HG02852 (cell line): ENCODE measurements around the gene AQR.
"Not testable (repeated sequence)": the region's sequence is repeated elsewhere in the genome, so short reads cannot be mapped to it uniquely, and the experiment has no call there.

ENCODE experiments used
- ATAC-seq: cut with Tn5 transposase; IDR thresholded peaks from one replicate; pipeline ENCODE4 v1.9.1; 2021; ENCODE audit warnings: mild to moderate bottlenecking, moderate library complexity; ENCODE audit not compliant: unreplicated experiment

AQR gene

DNA sequence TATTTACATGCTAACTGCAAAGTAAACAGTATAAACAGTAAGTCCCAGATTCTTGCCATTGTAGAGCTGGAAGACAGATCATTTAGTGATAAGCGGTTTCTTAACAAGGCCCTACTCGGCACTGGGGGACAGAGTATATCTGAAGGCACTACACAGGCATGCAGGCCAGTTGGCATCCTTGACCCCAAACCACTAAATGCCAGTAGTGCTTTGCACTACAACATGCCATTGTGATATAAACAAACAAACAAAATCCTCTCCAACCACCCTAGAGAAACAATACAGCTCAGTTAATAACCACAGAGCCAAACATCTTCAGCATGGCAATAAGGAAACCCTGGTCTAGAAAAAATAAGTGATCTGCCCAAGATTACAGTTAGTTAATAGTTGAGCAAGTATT is 5.3 kb downstream of the AQR start:
- no peak for ATAC-seq

DNA sequence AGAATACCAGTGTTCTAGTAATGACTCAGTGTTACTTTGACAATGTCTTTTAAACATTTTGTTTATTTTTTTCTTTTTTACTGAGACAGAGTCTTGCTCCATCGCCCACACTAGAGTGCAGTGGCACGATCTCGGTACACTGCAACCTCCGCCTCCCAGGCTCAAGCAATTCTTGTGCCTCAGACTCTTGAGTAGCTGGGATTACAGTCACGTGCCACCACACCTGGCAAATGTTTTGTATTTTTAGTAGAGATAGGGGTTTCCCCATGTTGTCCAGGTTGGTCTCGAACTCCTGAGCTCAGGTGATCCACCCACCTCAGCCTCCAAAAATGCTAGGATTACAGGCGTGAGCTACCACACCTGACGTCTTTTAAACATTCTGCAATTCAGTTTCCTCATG is 15.7 kb downstream of the AQR start:
- ATAC-seq, result no peak

DNA sequence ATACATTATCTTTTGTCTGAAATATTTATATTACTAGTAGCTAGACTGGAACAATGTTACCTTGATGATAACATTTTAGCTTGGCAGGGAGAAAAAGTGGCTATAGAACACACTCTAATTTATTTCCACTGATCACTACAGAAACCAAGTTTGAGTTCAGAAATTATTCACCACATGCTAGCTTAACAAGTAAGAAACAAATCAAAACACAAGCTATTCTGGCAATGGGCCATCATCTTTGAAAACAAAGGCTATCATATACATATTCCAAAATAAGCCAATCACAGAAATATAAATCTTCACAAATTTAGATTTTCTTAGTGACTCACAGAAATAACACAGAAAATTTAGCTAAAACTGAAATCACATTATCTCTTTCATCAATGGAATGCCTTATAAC is 17.1 kb downstream of the AQR start:
- ATAC-seq, result no peak

DNA sequence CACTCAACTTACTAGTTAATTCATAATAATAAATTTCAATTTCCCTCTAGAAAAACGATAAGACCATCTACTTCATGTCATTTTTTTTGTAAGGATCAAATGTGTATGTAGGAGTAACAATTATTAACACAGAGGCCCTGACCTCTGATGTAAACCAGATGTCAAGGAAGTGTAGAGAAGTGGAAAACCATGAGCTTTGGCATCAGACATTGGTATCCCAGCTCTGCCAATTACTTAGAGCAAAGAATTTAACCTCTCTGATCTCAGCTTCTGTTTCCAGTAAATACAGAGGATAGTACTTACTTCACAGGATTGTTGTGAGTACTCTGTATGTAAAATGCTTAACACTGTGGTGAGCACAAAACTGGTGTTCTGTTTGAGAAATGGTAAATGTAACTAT is 17.5 kb downstream of the AQR start:
- ATAC-seq, result no peak

DNA sequence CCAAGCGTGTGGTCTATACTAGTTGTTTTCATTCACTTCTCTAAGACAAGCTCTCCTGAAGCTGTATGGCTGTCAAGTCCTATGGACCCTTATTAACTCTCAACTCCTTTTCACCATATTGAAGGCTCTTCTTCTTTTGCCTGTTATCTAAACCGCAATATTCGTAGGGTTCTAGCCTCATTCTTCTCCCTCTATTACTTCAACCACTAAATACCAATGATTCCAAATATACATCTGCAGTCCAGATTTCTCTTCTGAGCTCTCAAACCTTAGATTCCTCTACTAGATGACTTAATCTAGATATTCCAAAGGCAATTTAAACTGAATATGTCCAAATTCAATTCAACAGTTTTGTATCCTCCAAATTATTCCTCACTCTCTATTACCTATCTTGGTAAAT is 24.6 kb downstream of the AQR start:
- no peak for ATAC-seq

DNA sequence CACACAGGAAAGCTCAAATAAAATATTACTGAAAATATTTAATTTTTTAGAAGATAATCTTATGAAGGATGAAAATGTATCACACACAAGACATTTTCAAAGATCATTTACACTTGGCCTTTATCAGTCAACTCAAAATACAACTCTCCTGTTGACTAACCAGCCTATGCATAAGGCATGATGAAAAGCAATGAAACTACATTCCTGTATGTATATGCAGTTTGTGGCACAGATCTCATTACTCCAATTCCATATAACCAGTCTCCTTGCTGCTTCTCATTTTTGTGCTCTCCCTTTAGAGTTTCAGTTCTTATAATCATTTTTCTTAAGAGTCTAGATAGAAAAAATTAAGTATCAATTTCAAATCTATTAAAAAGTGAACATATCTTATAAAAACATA is 25.8 kb downstream of the AQR start:
- no peak for ATAC-seq

DNA sequence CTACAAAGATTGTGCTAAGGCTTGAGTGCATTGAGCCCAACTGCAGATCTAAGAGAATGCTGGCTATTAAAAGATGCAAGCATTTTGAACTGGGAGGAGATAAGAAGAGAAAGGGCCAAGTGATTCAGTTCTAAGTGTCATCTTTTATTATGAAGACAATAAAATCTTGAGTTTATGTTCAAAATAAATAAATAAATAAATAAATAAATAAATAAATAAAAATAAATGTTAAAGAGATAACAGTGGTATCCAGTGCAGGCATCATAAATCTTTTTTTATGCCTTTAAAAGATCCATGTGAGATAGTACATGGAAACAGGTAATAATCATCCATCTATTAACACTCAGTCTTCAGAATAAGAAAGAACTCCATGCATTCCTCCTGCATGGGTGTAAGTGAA is 26.3 kb downstream of the AQR start:
- not testable (repeated sequence) for ATAC-seq

DNA sequence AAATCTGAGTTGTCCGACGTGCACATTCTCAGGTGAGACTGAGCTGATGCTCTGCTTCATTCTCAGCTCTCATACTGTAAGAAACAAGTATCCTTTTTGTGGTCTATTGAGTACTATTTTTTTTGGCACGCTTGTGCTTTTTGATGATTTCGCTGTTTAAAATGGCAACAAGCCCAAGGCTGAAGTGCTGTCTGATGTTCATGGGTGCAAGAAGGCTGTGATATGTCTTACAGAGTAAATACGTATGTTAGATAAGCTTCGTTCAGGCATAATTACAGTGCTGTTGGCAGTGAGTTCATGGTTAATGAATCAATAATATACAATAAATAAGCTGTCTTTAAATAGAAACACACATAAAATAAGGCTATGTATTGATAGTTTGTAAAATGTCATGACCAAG is 27.2 kb downstream of the AQR start:
- ATAC-seq, result no peak

DNA sequence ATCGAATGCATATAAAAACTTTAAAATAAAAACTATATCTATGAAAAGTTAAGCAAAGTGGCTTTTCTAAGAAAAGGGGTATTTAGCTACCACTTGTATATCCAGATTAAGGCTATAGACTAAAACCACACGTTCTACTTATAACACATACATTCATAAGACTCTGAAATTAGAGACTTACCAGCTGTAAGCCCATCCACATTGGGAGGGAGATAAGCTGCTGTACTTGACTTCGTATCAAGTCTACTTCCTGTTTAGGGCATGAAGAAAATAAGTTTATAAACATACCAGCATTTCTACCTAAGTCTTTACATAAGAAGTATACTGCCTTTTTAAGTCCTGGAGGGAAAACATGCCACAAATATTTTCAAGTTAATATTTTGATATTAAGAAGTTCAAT is 27.7 kb downstream of the AQR start:
- ATAC-seq, result no peak

DNA sequence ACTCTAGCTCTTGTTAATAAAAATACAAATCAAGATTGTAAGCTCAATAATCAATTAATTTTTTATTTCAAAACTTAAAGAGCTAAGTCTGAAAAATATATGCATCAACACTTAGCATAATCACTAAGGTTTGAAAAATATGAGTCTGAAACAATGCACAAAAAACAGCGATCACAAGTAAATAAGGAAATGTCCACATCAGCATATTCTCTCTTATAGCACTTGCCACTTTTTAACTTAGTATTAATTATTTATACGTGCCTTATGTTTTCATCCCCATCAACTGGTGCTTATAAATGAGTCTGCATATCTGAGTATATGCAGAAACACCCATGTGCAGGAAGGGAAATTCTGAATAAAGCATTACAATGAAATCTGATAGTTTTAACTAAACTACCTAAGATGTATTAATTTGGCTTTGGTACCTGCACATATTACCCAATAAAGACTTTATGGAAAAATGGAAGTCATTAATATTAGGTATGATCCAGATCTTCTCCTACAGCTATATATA is 28.3 kb downstream of the AQR start:
- ATAC-seq, result no peak

DNA sequence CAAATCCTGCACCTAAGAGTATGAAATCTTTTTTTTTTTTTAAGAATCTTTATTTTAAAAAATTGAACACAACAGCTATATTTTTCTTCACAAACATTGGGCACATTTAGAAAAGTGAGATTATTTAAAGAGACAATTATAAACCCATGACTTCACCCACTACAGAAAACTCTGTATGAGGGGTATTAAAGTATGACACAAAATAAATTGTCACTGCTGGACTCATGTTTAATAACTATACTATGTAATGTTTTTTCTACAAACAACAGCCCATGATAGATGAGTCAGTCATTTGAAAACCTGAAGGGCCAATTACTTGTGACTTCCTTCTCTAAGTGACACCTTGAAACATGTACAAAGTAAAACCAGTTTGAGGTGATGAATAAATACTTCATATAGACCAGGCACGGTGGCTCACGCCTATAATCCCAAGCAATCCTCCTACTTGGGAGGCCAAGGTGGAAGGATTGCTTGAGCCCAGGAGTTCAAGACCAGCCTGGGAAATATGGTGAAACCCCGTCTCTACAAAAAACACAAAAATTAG is 36.0 kb downstream of the AQR start:
- ATAC-seq, result no peak

DNA sequence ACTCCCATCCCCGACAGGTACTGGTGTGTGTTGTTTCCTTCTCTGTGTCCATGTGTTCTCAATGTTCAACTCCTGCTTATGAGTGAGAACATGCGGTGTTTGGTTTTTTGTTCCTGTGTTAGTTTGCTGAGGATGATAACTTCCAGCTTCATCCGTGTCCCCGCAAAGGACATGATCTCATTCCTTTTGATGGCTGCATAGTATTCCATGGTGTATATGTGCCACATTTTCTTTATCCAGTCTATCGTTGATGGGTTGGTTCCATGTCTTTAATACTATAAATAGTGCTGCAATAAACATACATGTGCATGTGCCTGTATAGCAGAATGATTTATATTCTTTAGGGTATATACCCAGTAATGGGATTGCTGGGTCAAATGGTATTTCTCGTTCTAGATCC is 41.2 kb downstream of the AQR start:
- ATAC-seq, result not testable (repeated sequence)

DNA sequence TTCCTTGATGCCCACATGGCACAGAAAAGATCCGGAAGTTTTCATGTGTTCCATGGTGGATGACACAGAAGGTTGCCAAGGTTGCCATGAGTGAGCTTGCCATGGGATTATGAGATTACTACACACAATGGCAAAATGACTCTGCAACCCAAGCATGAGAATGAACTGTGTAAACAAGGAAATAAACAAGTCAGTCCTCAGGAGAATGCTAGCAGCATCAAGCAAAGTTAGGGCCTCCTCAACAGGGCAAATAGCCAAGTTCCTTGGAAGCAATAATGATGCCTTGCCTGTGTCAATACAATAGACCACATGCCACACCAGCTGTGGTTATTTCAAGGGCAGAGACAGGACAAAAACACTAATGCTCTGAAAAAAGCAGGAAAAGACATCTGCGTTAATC is 41.8 kb downstream of the AQR start:
- no peak for ATAC-seq

DNA sequence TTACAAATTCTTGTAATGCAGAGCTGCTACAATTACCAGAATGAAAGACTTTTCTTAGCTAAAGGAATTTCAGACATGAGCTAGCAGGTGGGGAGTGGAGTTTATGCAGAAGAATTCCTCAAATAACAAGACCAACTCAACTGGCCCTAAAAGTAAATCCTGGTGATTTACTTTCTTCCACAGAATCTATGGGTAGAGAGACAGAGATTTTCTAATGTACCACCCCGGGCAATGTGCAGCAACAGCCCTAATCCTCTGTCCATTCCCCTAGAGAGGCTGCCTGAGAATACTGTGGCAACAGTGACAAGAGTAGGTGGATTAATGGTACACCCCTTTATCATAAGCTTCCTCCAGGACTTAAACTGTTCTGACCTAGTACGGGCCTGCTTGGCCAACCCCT is 55.2 kb downstream of the AQR start:
- no peak for ATAC-seq

DNA sequence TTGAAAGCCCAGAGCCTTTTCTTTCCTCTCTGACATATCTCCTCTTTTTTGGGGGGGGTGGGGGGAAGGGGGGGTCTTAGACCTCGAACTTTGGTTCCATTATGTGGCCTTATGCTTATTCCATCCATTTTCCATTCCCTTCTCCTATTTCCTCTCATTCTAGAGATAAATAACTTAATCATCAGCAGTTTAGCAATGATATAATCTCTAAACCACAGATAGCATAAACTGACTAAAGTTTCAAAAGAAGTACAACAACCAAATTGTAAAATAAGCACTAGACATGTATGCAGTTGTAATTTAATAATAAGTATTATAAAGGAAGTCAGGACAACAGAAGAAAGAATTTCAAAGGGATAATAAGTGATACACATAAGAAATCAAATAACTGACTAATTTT is 64.5 kb downstream of the AQR start:
- no peak for ATAC-seq

DNA sequence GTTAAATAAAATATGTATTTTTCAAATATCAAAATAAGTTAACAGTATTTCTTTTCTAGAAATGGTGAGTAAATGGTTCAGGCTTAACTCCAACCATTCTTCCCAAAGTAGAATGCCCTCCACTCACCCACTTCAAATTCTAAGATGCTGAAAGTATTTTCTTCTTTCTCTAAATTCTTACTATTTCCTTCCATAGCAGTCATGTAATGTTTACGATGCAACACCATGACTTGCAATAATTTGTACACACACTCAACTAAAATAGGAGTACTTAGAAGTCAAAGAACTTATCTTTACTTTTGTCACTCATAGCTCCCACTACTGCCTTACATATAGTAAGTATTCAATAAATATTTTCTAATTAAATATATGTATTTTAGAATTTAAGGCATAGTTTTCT is 65.0 kb downstream of the AQR start:
- ATAC-seq, result no peak

DNA sequence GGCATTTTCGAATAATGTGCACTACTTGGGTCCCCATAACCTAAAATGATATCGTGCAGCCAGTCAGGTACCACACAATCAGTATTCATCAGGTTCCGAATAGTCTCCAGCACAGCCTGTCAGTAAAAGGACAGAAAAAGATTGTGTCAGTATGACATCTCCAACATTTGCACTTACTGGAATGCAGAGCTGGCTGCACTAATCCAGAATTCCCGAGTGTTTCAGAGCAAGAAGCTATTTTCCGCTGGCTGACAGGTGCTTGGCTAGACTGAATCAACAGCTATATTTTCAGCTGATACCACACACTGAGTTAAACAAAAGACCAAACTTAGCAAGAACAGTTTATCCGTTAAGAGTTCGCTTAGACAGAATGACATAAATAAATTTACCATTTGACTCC is 68.8 kb downstream of the AQR start:
- ATAC-seq, result no peak

DNA sequence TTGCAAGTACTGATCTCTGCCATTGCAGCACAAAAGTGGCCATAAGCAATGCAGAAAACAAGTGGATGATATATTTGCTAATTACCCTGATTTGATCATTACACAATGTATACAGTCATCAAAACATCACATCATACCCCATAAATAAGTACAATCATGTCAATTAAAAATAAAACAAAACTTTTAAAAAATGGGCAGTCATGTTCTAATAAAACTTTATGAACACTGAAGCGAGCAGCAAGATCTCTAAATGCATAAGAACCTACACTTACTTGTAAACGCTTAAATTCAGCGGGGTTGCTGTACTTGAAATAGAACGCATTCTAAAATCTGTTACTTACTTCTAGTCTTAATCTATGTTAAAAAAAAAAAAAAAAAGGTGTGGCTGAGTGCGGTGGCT is 73.4 kb downstream of the AQR start:
- no peak for ATAC-seq

DNA sequence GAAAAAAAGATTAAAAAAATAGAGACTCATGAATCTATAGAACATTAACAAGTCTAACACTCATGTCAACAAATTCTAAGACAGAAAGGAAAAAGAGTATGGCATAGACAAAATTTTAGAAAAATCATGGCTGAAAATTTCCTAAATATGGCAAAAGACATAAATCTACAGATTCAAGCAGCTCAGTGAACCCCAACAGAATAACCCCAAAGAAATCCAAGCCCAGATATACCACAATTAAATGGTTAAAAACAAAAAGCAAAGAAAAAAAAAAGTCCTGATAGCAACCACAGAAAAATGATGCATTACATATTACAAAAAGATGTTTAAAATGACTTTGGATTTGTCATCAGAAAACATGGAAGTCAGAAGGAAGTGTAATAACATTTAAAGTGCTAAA is 75.6 kb downstream of the AQR start:
- ATAC-seq, result no peak

DNA sequence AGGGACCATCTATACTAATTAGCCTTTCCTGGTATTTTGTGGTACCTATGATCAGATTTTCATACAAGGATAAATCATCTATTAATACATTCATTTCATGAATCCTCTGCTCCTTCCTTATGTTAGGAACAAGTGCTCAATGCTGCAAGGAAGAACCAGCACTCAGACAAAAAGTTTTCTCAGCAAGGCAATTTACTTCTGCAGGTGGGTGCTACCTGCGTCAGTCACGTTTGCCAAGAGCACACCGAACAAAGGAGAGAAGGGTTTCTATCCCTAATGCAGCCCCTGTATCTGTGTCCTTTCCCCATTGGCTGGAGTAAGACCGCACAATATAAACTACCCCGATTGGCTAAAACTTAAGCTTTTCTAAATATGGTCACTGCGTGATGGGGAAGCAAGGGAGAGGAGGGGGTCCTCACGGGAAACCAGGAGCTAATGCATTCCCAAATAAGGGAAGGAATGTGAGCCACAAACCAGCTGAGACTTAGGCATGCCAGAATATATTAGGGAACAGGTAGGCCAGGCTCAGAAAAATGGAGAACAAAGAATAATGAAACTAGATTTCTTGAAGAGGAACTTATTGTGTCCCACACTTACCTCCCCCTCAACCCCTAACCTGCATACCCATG is 76.5 kb downstream of the AQR start:
- ATAC-seq, result no peak

DNA sequence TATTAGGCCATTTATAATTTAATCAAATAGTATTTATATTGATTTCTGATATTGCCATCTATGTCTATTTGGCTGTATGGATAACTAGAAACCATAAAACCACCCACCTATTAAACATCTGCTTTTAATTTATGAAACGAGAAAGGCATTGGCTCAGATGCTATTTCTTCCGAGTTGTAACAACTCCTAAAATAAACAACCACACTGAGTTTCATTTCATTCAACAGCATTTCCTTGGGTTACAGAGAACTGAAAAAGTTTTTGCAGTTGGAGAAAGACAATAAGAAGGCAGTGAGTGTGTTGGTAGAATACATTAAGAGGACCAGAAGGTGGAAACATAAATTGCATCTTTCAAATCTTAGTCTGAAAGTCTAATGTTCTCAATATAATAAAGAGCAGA is 79.1 kb downstream of the AQR start:
- ATAC-seq, result no peak

DNA sequence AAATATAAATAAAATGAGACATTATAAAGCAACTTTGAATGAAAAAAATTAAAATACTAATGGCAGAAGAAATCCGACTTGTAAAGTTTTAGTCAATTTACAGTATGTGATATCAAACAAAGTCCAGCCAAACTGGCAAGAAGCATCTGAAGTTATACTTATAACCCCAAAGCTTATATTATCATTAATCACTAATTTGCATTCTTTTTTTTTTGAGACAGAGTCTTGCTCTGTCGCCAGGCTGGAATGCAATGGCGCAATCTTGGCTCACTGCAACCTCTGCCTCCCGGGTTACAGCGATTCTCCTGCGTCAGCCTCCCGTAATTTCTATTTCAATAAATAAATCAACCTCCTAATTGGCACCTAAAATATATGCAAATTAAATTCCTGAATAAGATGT is 80.1 kb downstream of the AQR start:
- no peak for ATAC-seq

DNA sequence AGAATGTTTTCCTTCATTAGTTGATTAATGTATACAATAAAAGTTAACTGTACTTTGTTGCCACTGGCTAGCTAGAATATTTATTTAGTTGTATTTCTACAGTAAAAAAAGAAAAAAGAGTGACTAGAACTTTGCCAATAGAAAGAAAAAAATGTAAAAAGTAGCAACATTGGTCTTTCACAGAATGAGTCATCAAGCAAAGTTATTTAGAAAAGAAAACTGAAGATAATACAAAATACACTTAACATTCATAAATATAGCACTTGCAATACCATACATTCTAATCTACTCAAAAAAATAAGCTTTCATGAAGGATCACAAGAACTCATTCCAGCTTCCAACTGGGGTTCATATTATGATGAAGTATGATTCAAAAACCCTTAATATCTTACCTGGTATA is 83.4 kb downstream of the AQR start:
- no peak for ATAC-seq
